Measurements from ENCODE around the gene TMPRSS2. TPM values are rescaled to one million over a fixed set of nuclear protein-coding genes. Genes with fewer than 3 reads are reported as not detected.

TMPRSS2 gene
- total and polyA plus RNA-seq, 3 donors from 2014 or later = 2.3 to 5.6 (median 3.9) TPM

DNA sequence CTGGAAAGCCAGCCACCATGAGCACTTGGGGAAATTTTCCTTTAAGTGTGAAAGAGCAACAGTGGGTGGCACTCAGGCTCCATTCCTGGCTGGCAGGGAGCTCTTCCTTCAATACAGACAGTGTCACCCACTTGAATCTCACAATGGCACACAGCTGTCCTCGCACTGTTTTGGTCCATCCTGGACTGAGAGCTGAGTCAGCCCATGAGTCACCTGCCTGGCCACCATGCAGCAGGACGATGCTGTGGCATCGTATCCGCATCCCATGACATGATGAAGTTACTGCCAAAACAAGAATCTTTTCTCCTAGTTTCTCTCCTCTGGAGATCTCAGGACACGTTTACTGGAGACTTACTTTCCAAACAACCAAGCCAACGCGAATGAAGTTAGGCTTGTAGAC is 6.0 kb downstream of the TMPRSS2 start:
- Histone ChIP-seq H3K36me3 (ENCODE audit: low read depth, missing control alignments) (no peaks in the 10 kb centered on the region), H3K9me3 (no peaks in the 10 kb centered on the region), H3K4me1 (no peaks in the 10 kb centered on the region), H3K4me3 (no peak overlapping the region), H3K27ac (no peak overlapping the region), H3K27me3 (no peaks in the 10 kb centered on the region)
- no peak for DNase-seq
- 86 to 91% methylated on average over 7 of the region's 7 CpGs for WGBS, 2 donors
- TF ChIP-seq, protein P1, sequence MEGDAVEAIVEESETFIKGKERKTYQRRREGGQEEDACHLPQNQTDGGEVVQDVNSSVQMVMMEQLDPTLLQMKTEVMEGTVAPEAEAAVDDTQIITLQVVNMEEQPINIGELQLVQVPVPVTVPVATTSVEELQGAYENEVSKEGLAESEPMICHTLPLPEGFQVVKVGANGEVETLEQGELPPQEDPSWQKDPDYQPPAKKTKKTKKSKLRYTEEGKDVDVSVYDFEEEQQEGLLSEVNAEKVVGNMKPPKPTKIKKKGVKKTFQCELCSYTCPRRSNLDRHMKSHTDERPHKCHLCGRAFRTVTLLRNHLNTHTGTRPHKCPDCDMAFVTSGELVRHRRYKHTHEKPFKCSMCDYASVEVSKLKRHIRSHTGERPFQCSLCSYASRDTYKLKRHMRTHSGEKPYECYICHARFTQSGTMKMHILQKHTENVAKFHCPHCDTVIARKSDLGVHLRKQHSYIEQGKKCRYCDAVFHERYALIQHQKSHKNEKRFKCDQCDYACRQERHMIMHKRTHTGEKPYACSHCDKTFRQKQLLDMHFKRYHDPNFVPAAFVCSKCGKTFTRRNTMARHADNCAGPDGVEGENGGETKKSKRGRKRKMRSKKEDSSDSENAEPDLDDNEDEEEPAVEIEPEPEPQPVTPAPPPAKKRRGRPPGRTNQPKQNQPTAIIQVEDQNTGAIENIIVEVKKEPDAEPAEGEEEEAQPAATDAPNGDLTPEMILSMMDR (IDR thresholded peaks at IDR 0.05) = no peak
- no peak for TF ChIP-seq POLR2A (IDR thresholded peaks at IDR 0.05)
- intact Hi-C loops (cut with DNase I; ENCODE audit: low total_unique reads) = no loop called here

DNA sequence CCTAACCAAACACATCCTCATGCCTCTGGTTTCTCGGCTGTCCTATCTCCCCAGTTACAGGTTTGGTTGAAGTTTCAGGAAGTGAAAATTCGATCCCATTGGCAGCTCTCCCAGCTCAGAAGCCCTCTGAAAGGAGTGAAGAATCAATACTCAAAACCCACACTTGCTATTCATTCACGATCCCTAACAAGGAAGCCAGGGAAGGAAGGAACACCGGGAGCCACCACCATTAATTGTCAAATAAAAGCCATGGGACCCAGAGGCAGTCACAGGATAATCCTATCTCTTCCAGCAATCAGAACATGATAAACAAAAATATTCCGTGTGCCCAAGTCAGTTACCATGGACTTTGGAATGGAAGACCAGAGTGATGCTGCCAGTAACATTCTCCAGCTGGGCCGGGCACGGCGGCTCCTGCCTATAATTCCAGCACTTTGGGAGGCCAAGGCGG is 7.0 kb downstream of the TMPRSS2 start:
- Histone ChIP-seq H3K27me3 (no peaks in the 10 kb centered on the region), H3K4me3 (no peak overlapping the region), H3K4me1 (no peaks in the 10 kb centered on the region), H3K36me3 (ENCODE audit: low read depth, missing control alignments) (no peaks in the 10 kb centered on the region), H3K9me3 (no peaks in the 10 kb centered on the region), H3K27ac (no peak overlapping the region)
- DNase-seq = no peak
- TF ChIP-seq, protein P1 (IDR thresholded peaks at IDR 0.05) = no peak
- TF ChIP-seq POLR2A (IDR thresholded peaks at IDR 0.05) = no peak
- intact Hi-C loops (cut with DNase I; ENCODE audit: low total_unique reads) = no loop called here
- 74 to 79% methylated on average over 9 of the region's 9 CpGs for WGBS, 2 donors

DNA sequence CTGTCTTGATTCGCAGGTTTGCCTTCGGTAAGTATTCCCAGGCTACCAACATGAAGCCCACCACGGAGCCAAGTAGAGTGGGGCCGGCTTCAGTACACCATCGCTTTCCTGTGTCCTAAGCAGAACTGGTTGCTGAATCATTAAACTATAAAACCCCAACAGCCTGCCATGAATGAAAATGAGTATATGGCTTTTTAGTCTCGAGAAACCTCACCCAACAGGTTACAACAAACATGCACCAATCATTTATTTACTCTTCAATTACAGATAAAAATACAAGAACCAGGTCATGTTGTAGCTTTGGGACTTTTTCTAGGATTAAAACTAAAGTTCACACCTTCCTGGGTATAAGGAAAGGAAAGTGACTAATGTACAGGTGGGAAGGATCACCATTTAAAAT is 7.6 kb downstream of the TMPRSS2 start:
- Histone ChIP-seq H3K4me3 (no peak overlapping the region), H3K27ac (no peak overlapping the region), H3K36me3 (ENCODE audit: low read depth, missing control alignments) (no peaks in the 10 kb centered on the region), H3K27me3 (no peaks in the 10 kb centered on the region), H3K9me3 (no peaks in the 10 kb centered on the region), H3K4me1 (no peaks in the 10 kb centered on the region)
- TF ChIP-seq, protein P1 (IDR thresholded peaks at IDR 0.05) = no peak
- TF ChIP-seq POLR2A (IDR thresholded peaks at IDR 0.05) = no peak
- no peak for DNase-seq
- intact Hi-C loops (cut with DNase I; ENCODE audit: low total_unique reads) = no loop called here
- 91 to 94% methylated on average over 6 of the region's 6 CpGs for WGBS, 2 donors

DNA sequence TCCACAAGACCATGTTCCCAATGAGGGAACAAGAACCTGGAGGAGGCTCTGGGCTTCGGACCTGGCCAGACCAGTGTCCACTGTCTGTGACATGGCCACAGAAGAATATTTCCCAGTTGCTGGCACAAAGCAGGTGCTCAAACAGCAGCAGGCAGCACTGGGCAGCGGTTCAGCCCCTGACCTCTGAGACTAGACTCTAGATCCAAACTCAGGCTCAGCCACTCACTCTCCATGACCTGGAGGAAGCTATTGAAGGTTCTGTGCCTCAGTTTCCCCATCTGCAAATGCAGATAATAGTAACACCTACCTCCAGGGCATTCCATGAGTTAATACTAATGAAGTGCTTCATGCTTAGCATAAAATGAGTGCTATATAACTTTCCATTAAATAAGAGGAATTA is 8.0 kb downstream of the TMPRSS2 start:
- WGBS, 2 donors = 92% methylated on average over 2 of the region's 2 CpGs
- no peaks in the 10 kb centered on the region for H3K36me3 ChIP-seq (ENCODE audit: low read depth, missing control alignments)
- H3K4me3 ChIP-seq = no peak overlapping the region
- H3K27ac ChIP-seq = no peak overlapping the region
- H3K4me1 ChIP-seq = no peaks in the 10 kb centered on the region
- no peaks in the 10 kb centered on the region for H3K27me3 ChIP-seq
- no peak for DNase-seq
- H3K9me3 ChIP-seq = no peaks in the 10 kb centered on the region
- TF ChIP-seq, protein P1 (IDR thresholded peaks at IDR 0.05) = no peak
- no peak for TF ChIP-seq POLR2A (IDR thresholded peaks at IDR 0.05)
- intact Hi-C loops (cut with DNase I; ENCODE audit: low total_unique reads) = no loop called here

DNA sequence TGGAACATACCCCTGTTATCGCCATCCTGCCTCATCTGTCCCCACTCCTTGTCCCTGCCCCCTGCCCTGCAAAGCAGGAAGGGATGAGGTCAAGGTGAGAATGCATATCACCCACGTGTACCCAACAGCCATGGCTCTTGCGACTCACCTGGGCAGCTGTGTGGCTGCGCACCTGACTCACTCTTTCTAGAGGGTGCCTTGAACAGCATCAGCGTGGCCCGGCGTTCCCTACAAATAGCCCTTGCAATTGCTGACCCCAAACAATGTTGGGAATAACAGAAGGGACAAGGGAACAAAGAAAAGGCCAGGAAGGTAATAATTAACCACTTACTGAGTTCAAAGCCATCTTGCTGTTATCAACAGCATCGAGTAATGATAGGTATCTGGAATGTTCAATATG is 10.2 kb downstream of the TMPRSS2 start:
- H3K9me3 ChIP-seq = no peaks in the 10 kb centered on the region
- intact Hi-C loops (cut with DNase I; ENCODE audit: low total_unique reads) = no loop called here
- DNase-seq = no peak
- H3K36me3 ChIP-seq (ENCODE audit: low read depth, missing control alignments) = no peaks in the 10 kb centered on the region
- no peaks in the 10 kb centered on the region for H3K27me3 ChIP-seq
- 84 to 87% methylated on average over 8 of the region's 8 CpGs for WGBS, 2 donors
- no peak overlapping the region for H3K27ac ChIP-seq
- H3K4me1 ChIP-seq = no peaks in the 10 kb centered on the region
- no peak overlapping the region for H3K4me3 ChIP-seq
- no peak for TF ChIP-seq POLR2A (IDR thresholded peaks at IDR 0.05)
- TF ChIP-seq, protein P1 (IDR thresholded peaks at IDR 0.05) = no peak
